ENCODE results near the gene KSR1.

DNA sequence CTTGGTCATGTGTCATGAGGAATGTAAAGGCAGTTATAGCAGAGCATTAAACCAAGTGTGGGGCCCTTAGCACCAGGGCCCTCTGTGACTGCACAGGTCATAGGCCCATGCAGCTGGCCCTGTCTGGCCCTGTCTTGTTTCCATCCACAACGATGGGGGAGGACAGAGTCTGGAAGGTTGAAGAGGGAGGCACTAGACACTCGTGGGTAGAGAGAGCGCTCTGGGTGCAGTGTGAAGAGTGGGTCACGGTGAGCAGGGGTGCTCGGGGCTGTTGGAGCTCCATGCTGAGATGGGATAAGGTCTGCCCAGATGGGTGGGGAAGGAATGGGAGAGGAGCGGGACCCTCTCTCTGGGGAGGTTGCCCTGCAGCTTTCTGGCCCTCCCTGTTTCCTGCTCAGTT, 12.8 kb upstream of the KSR1 start:
- TF ChIP-seq, protein P1, sequence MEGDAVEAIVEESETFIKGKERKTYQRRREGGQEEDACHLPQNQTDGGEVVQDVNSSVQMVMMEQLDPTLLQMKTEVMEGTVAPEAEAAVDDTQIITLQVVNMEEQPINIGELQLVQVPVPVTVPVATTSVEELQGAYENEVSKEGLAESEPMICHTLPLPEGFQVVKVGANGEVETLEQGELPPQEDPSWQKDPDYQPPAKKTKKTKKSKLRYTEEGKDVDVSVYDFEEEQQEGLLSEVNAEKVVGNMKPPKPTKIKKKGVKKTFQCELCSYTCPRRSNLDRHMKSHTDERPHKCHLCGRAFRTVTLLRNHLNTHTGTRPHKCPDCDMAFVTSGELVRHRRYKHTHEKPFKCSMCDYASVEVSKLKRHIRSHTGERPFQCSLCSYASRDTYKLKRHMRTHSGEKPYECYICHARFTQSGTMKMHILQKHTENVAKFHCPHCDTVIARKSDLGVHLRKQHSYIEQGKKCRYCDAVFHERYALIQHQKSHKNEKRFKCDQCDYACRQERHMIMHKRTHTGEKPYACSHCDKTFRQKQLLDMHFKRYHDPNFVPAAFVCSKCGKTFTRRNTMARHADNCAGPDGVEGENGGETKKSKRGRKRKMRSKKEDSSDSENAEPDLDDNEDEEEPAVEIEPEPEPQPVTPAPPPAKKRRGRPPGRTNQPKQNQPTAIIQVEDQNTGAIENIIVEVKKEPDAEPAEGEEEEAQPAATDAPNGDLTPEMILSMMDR (IDR thresholded peaks at IDR 0.05) = no peak
- no peak for TF ChIP-seq POLR2A (IDR thresholded peaks at IDR 0.05)
